ENCODE data around the gene BTAF1.
"Not testable (repeated sequence)": the region's sequence is repeated elsewhere in the genome, so short reads cannot be mapped to it uniquely, and the experiment has no call there.

The BTAF1 gene

DNA sequence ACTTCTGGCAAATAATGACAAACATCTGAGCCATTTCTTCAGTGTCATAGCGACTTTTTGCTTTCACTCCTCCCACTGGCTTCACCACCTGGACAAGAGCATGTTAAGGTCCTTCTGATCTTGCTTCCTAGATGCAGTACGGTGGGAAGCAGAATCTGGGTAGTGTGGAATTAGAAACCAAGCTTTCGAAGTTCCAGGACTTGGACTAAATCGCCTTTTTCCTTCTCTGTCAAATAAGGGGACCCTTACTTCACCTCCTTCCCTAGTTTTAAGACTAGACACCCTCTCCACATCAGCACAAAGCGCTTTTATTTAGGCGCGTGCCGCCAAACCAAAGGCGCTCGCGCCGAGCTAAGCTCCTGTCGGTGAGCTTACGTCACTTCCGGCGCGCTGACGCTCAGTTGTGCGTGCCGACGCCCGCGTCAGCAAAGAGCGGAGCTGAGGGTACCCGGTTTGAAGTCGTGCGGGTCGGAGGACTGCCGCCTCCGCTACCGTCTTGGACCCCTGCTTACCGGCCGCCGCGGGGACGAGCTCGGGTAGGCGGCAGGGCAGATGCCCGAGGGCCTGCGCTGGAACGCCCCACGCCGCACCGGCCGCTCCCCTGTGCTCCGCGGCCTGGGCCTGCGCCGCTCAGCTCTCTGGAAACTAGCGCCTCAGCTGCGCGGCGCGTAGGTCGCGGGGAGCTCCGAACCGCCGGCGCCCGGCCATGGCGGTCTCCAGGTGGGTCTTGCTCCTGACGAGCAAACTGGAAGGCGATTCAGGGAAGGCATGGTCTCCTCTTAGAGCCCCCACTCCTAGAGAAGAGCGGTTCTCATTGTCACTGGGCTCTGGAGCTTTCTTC is at the start of gene BTAF1:
TSS of gene BTAF1 (plus strand) at position 400 of the 841 bp plus-strand sequence. CDS start at position 707, 307 bp downstream.
- no peak for DNase-seq

DNA sequence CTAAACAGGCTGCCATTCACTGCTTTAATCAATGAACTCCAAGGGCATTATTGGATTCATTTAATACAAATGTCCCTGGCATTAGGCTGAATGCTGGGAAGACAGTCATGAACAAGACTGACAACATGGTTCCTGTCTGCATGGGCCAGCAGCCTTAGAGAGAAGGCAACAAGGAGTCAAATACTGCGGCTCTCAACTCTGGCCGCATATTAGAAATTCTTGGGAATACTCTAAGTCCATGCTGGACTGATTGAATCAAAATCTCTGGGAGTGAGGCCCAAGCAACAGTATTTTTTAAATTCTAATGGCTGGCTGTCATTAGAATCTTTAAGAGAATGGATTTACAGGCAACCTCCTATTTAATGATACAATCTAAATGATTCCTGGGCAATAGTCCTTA is 48.4 kb upstream of the BTAF1 start:
- DNase-seq, result no peak

DNA sequence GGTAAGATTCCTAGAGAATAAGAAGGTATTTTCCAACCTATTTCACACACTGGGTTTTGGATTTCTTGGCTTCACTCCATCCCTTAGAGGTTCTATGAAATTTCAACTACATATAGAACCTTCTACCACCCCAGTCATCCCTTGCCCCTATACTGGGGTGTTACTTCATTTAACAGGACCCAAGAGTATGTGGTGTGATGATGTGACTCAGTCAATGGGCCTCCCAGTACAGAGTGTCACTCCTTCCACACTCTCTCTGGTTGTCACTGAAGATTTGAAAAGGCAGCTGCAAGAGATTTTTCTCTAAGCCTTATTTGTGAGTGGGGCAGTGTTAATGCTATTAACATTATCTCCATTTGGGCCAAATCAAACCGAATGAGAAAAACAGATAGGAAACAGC is 47.8 kb upstream of the BTAF1 start:
- DNase-seq, result no peak

DNA sequence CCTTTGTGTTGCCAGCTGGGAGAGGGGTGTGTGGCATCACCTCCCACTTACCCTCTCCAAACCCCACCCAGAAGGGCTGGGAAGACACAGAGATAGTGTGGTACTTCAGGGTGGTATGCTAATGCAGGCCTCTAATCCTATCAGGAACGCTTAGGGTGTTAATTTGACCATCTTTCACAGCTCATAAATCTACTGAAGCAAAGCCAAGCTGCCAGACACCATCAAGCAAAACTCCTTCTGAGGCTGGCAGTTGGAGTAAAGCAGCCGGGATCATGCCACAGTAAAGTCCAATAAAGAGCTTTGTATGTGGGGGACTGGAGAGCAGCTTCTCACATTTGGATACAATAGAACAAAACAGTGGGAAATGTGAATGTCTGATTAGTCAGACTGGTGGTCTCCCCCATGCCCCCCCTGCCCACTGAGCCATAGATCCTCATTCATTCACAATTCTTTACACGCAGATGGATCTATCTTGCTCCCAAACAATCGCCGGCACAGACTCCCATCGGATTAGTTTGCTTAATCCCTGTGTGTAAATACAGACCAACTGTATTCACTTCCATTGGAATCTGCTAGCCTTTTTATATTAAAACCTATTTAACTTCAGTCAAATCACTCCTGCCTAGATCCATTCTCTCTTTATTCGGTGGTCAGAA is 43.9 kb upstream of the BTAF1 start:
- DNase-seq, result peak; percentile 65

DNA sequence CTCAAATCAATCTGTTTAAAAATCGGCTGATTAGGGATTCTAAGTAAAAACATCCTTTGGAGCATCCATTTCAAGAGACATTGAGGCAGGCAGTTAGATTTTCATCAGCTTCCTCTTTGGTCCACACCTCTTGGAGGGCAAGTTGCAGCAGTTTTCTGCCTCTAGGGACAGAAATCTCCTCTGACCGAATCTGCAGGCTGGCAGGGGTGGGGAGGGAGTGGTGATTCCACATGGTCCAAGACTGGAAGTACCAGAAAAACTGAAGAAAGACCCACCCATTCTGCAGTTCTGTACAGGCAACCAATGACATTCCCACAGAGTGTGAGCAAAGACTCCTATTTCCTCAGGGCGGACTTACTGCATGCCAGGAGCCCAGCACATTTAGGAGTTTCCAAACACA is 43.3 kb upstream of the BTAF1 start:
- DNase-seq, result no peak

DNA sequence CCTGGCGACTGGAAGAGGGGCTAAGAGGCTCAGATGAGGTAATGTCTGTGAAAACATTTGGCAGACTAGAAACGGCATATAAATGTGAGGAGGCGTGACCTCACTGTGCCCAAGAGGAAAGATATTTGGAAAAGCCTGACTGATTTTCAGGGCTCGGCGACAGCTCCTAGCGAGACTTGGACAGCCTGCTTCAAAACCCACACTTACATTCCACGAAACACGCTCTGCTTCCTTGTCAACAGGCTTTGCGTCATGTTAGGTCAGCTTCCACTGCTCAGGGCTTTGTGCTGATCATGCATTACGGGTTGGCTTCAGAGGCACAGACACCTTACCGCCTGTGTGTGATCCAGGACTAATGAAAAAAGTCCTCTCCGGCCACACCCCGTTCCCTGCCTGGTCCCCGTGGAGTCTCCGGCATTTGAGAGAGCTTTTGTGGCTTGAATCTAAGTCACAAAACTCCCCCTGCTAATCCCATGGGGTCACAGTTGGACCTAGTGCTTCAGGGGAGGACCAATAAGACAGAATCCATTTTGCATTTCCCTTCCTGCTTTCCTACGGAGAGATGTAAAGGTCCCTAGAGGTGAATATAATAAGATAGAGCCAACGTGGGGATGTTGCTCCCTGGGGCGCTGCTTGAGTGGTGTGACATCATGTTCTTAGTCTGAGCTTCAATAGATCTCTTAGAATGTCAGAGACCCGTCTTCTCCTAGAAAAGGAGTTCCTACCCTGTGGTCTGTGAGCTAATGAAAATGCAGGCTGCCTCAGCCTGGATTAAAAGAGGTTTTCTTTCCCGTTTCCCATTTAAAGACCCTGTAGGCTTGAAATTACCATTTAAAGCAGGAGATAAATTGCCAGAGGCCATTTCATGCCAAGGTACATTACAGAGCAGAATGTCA is 39.8 kb upstream of the BTAF1 start:
- no peak for DNase-seq

DNA sequence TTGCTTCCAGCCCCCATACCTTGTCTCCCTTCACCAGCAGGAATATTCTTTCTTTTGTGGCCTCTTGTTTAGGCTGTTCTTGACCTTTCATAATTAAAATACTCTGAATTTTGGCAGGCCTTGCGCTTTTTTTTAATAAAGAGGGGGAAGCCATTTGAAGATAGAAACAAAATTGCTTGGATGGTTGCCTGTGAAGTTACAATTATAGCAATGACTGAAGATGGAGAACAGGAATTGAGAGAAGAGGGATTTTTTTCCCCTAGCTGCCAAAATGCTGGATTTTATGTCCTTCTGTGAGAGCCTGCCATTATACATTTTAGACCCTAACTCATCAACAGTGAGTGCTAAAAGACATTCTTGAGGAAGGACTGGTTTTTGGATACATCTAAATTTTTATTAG is 39.0 kb upstream of the BTAF1 start:
- DNase-seq, result no peak

DNA sequence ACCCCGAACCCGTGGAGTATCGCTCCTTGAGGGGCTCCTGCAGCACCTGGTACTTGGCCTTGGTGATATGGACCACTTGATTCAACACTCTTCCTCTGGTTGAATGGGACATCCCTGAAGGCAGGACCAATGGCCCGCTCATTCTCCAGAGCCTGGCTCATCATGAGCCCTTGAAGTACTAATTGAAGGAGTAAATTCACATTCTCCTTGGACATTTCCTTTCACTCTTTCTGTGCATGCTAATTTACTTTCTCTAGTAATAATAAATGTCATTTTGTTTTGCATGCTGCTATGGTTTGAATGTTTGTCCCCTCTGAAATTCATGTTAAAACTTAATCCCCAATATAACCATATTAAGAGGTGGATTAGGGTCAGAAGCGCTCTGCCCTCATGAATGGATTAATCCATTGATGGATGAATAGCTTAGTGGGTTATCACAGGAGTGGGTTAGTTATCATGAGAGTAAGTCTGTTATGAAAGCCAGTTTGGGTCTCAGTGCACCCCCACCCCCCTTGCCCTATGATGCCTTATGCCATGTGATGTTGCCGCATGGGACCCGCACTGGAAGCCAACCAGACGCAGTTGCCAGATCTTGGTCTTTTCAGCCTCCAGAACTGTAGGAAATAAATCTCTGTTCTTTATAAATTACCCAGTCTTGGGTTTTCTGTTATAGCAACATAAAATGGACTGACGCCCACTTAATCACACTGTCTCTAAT is 38.0 kb upstream of the BTAF1 start:
- DNase-seq, result no peak

DNA sequence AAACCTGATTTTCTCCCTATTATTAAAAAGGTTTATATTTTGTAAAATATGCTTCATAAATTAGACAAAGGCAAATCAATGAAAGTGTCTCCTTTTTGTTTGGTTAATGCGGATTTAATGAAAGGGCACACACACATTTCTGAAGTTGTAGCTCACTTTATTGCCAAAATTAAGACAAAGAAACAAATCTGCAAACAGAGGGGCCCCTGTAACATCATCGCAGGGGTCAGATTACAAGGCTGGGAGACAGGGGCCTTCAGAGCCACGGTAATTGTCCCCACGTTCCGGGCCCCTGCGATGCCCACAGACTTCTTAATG is 36.7 kb upstream of the BTAF1 start:
- no peak for DNase-seq

DNA sequence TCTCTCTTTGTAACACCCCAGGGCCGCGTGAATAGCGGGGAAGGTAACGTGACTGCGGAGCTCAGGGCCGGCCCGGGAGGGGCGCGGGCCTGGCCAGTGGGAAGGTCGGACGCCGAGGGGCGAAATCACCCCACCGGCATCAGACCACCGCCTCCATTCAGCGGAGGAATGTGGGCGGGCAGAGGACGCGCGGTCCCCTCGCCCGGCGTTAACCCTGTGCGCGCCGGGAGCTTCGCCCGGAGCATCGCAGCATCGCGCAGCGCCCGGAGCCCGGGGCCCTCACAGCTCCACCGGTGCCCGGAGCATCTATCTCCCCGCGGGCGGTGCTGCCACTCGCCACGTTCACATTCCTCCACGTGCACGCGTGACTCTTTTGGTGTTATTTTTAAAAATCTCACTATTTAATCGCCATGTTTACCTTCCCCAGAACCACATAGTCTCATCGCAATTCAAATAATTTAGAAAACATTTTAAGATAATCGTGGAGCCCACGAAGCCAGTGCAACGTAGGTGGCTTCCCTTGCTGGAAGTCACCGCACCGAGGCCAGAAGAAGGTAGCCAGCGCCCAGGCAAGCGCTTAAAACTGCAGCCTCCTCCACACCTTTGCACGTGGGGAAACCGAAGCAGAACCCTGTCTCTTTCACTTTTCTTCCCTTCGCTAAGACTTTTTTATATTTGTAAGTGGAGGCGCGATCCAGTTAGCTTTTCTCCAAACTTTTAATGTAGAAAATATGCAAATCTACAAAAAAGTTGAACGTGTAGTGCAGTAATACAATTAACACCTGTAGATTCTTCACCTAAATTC is 36.1 kb upstream of the BTAF1 start:
- no peak for DNase-seq

DNA sequence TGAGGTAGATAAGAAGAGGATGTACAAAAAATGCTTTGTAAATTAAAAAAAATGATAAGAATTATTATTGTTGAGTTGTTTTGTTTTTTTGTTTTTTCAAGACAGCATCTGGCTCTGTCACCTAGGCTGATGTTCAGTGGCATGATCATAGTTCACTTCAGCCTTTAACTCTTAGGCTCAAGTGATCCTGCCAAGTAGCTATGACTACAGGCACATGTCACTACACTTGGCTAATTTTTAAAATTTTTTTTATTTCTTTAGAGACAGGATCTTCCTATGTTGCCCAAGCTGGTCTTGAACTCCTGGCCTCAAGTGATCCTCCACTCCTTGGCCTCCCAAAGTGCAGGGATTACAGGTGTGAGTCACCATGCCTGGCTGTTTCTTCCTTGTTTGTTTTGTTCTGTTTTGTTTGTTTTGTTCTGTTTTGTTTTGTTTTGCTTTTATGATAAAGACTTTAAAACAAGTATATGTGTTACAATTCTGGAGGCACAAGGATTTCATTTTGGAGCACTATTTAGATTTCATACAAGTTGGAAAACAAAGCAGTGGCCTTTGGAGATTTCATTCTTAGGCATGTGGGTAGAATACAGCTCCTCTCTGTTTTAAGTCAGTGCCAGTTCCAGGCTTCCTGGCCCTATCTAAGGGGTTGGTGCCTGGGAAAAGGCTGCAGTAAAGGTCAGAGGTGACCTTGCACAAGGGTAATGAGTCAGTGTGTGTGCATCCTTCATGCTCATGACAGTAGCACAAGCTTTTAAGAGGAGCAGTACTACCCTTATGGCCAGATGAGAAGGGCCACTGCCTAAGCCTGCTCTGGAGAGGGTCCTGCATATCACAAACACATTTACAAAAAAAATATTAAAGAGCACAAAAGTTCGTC is 32.2 kb upstream of the BTAF1 start:
- DNase-seq, result no peak

DNA sequence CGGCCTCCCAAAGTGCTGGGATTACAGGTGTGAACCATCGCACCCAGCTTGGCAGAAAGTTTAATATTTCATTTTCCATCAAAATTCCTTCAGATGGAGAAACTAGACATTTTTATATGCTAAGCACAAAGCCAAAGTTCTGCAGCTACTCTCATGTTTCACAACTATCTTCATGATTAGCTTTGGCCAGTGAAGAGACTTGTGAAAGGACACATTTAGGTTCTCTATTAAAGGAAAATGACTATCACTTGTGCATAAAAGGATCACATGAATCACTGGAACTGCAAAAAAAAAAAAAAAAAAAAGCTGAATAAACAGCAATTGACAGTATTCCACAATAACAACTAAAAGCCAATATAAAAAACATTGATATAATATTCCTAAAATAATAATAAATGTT is 30.5 kb upstream of the BTAF1 start:
- no peak for DNase-seq

DNA sequence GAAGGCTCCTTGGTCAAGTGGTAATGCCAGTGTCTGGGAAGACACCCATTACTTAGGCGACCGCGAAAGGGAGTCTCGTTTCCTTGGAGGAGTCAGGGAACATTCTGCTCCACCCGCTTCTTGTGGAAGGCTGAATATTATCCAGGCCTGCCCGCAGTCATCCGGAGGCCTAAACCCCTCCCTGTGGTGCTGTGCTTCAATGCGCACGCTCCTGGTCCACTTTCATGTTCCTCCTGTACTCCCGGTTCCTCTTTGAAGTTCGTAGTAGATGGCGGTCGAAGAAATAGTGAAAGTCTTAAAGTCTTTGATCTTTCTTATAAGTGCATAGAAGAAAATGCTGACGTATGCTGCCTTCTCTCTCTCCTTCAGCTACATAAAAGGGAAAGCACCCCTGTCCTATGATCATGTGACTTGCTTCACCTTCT is 29.3 kb upstream of the BTAF1 start:
- DNase-seq, result not testable (repeated sequence)

DNA sequence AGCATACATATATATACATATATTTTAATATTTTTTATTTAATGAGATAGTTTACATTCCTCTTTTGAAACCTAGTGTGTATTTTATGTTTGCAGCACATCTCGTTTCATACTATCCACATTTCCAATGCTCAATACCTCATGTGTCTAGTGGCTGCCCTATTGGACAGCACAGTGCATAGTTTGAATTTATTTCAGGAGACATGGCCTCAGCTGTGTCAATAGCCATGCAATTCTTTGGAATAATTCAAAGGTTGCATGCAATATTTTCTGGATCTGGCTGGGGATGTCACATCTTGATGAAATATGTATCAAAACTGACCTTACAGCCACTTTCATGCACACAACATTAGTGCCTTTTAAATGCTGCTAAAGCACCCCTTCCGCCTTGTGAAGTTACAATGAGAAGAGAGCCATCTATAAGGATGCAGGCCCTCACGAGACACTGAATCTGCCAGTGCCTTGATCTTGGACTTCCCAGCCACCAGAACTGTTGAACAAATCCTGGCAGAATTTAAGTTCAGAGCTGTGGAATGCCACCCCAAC is 27.3 kb upstream of the BTAF1 start:
- DNase-seq, result no peak

DNA sequence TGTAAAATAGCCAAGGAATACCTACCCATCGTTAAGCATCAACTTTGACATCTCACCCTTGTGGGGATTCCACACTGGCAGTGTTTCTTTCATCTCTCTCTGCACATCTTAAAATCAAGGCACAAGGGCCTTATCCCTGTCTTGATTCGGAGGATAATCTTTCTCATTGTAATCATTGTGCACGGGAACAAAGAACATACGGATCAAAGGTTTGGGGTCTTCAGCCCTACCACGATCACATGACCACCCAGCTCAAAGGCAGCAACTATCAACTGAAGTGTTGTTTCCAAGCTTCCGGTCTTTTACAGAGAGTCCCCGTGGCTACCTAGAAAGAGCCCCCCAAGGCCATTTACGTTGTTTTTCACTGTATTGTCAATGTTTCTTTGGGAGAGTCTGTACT is 26.1 kb upstream of the BTAF1 start:
- no peak for DNase-seq

DNA sequence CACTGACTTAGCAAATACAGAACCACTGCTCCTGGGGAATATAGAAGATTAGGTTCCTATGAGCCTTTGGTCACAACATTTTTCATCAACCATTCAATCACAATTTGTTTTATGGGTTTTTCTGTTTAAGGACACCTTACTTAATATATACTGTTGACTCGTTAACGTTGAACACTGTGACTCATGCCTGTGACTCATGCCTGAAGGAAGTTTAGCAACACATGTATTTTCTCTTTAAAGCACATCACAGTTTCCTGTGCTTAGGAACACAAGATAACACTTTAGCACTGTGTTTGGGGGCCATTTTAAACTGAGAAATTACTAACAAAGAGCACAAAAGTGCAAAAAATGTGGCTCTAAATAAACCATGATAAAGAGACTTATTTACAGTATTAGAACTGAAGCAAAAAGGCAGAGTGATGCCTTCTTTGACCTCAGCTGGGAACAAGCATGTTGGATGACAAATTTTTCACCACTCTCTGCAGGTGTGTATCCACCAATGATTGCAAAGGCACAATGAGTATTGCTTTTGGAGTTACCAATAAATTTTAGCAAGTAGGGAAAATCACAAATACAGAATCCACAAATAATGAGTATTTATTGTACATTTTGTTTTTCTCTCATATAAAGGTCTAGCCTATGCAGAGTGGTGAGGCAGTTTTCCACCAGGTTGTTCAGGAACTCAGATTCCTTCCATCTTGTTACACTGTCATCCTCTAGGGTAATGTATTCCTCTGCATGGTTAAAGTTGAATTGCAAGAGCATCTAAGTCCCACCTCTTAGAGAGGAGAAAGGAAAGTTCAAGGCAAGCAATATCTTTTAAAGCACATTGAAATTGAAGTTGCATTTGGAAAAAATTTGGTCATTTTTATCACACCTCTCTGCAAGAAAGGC is 21.5 kb upstream of the BTAF1 start:
- no peak for DNase-seq

DNA sequence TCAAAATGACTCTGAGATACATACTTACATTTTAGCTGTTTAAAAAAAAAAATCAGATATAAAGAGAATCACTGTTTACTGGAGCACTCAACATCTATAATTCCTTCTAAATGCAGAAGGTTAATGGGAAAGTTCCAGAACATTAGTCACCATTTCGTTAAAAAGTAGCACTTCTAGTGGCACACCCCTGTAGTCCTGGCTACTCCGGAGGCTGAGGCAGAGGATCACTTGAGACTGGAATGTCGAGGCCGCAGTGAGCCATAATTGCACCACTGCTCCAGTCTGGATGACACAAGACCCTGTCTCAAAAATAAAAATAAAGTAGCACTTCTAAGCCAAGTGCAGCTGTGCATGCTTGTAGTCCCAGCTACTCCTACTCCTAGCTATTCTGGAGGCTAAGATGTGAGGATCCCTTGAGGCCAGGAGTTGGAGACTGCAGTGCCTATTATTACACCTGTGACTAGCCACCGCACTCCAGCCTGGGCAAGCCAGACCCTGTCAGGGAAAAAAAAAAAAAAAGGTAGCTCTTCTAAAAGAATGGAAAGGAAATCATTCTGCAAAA is 16.5 kb upstream of the BTAF1 start:
- no peak for DNase-seq

DNA sequence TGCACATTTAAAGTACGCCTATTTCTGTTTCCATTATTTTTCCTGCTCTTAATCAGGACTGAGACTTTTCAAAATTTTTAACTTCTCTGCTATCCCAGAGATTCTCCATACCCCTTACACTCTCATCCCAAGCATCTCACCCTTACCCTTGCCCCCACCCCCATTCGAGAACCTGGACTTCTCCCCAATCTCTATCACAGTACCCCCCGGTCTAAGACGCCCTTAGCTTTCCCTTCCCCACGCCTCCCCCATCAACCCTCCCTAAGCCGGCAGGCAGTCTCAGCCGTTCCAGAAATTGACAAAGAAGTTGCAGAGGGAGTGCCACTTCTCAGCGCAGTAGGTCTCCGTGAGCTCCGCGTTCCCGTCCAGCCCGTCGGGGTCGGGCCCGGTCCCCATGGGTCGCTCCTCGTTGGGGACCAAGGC is 15.6 kb upstream of the BTAF1 start:
- DNase-seq, result no peak

Measured in NCI-H524 treated with DMSO at 0.1 percent for 48 hours (cell line).